Measurements from ENCODE around the gene YARS1.

Gene YARS1

DNA sequence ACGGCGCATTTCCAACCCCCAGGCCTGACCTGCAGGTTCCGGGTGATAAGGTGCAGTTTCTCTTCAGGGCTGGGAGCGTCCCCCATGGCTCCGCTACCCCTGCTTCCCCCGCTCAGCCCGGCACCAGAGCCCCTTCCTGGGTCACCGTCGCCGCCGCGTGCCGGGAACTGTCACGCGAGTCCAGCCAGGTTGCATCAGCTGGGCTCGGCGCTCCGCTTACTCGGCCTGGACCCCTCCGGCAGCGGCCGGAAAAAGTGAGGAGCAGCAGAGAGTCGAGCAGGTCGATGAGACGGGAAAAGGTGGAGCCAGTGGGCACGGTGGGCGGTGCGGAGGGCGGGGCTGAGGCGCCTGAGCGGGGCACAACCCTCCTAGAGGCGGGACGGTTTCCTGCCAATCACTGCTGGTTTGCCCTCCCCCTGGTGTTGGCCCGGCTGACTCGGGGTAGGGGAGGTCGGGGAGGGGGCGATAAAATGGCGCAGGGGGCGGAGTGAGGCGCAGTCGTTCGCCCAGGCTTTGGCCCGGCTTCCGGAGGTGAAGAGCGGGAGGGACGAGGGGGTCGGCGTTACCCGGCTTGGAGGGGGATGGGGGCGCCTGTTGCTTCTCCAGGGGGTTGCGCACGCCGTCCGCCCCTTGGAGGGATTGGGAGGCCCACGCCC, at the start of gene YARS1, which contains the start of gene S100PBP:
TSS of gene YARS1 (minus strand) at position 200 of the 656 bp plus-strand sequence. CDS start at position 86, 114 bp downstream.
TSS of gene S100PBP (plus strand) at position 495 of the 656 bp plus-strand sequence. CDS start 8,447 bp downstream, outside the sequence.
- DNase-seq (ENCODE audit: low spot score): peak; percentile 99

DNA sequence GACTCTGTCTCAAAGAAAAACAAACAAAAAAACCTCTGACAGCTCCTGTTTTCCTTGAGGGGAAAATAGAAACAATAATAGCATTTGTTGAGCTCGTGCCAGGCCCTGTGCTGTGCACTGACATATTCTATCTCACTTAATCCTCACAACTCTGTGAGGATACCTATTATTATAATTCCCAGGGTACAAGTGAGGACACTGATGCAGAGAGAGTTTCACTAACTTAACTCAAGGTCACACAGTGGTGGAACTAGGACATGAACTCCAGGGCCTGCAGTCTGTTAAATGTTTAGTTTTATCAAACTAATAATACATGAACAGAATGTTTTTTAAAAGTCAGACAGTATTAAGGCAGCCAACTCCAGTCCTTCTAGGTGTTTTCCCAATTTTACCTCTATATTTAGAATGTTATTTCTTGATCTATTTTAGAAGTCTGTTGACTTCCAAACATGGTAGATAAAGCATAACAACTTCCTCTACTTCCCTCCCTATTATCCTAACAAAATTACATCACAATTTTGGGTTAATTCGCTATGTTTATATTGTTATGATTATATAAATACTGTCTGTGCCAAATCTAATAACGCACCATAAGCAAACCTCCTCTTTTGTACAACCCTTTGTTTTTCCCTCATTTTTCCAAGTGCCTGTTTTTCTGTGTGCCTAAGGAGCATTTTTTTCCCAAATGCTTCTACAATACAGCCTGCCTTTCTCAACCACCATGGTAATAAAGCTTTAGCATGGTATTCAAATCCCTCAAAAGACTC, 48.7 kb upstream of the YARS1 start:
- DNase-seq (ENCODE audit: low spot score): no peak

DNA sequence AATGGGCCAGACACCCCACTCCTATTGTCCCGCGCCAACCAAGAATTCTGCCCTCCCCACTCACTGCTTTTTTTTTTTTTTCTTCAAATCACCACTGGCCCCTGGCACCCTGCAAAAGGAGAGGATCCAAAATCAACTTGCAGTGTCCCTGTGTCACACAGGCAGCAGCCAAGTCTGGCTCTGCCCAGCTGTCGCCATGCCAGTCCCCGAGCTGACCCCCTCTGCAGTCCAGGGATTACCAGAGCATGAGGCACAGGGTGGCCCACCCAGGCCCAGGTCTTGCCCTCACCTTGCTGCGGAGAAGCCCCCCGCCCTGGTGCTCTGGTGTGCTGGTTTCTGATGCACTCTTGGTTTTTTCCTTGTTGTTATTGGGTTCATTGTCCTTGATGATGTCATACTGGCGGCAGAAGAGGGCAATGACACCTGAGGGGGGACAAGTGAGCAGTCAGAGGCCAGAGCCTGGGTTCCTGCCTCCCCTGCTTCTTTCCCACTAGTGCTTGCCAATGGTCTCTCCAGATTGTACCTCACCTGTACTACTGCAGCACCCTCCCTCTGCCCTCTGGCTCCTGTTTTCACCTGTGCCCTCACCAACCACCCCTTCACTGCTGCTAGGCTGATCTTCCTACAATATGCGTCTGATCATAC, 47.3 kb upstream of the YARS1 start:
- DNase-seq (ENCODE audit: low spot score): no peak

GRCh38 chr1:32863881-32864245, 46.7 kb upstream of the YARS1 start:
- no peak for DNase-seq (ENCODE audit: low spot score)

DNA sequence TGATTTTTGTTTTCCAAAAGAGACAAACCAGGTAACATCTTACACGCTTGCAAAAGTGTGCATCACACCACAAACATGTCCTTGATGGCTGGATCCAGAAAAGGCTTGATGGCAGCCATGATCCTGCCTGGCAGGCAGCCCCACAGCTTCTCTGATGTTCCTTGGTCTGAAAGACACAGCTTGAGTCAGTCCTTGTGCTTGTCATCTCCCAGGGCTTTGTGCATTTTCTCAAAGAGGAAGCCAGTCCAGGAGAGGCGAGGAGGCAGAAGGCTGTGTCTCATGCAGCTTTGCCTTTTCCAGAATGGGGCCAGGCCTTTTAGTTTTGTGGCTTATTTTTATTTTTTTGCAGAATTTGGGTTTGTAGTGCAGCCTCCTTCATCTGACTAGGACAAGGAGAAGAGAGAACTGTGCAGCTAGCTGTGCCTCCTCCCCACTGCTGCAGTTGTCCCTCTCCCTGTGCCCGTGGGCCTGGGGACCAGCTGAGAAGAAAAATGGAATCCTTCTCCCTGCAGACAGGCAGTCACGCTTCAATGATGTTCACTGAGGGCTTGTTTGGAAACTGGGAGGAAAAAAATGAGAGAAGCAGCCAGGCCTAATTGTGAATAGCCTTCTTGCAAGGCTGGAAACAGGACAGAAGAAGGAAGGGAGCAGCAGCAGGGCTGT, 46.2 kb upstream of the YARS1 start:
- DNase-seq (ENCODE audit: low spot score): no peak

DNA sequence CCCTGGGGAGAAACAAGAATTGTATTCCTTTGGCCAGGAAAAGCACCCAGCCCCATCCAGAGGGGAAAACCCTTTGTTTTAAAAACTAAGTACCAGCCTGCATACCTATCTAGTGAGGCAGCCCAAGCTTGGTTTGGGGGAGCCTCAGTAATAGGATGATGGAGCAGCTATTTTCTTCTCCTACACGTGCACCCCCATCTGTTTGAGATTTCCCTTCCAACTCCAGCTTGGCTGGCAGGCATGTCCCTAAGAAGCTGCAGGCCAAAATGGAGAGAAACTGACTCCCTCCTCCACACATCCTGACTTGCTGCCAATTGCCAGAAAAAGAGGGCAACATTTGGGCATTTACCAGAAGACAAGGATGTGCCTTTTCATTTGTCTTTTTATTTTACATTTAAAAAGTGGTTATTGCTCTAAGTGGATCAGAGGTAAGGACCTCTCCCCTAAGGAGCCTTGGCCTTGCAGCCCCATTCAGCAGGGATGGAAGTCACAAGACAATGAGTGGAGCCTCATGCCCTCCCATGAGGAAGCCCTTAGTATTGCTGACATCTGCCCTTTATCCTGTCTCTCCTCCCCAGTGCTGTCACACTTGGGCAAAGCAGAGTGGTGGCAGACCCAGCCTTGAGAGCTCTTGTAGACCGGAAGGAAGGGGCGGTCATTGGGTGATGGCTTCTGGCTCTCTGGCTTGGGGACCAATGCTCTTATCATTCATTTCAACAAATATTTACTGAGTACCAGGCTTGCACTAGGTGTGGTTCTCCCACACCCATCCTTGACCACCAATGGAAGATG, 44.9 kb upstream of the YARS1 start:
- DNase-seq (ENCODE audit: low spot score): peak; percentile 48

DNA sequence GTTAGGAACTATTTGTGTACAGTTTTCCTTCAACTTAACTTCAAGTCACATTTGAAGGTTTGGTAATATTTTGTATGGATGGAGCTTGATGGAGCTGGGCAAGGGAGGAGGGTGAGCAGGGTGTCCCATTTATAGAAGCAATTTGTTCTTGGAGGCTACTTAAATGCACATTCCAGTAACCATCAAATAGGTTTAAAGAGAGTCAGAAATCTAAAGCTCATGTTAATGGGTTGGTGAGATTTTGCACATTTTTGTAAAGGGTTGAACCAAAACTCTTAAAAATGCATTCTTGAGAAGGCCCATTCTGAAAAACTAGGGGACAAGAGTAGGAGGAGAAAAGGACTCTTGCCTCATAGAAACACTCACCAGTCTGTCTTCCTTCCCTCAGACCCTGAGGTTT, 43.4 kb upstream of the YARS1 start:
- DNase-seq (ENCODE audit: low spot score): no peak

GRCh38 chr1:32859915-32860314, 42.8 kb upstream of the YARS1 start:
- DNase-seq (ENCODE audit: low spot score): no peak

- DNase-seq (ENCODE audit: low spot score): no peak
Measured at GRCh38 chr1:32858791-32859190, 41.6 kb upstream of the YARS1 start.

DNA sequence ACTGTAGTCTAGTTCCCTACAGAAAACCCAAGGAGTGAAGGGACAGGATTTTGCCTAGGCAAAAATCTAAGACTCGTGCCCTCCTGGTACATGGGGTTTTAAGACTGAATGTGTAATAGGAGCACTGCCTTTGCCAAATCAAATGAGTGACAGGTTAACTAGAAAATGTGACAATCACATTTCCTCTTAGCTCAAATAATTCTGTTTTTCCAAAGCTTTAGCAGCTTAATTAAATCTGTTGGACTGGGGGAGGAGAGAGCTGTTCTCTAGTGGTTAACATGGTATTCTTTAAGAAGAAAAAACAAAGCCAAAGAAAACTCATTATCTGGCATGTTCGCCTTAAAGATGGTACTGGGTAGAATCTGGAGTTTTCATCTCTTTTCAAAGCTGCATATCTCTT, 41.0 kb upstream of the YARS1 start:
- no peak for DNase-seq (ENCODE audit: low spot score)

- DNase-seq (ENCODE audit: low spot score): no peak
Measured at GRCh38 chr1:32855861-32856617, 38.9 kb upstream of the YARS1 start.

DNA sequence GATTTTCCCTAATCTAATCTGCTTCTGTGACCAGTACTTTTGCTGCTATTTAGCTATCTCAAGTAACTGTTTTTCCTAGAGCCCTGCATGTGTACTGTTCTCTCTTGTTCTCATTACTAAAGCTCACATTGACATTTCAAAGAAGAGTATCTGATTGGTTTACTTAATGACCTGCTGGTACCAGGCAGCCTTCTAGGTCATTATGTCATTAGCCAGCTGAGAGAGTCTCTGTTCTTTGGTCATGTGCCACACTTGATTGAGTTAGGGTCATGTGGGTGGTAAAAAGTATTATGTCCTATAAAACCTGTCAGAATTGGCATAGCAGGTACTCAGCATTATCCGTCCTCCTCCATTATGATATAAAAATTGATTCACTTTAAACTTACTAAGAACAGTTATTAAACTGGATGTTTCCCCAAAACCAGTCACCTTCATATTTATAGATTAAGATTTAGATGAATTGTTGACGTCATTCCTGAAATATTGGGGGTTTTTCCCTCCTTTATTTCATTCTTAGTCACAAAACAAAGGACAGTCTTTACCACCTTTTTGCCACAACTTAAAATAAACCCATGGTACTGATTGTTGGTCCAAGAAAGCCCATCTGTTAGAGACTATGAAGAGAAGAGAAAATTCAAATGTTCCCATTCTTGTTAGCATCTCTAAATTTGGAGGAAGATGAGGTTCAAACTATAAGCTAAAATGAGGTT, 31.4 kb upstream of the YARS1 start:
- DNase-seq (ENCODE audit: low spot score): no peak

- DNase-seq (ENCODE audit: low spot score): no peak
Measured at GRCh38 chr1:32831878-32832277, 14.7 kb upstream of the YARS1 start.

GRCh38 chr1:32830092-32830852, 13.1 kb upstream of the YARS1 start:
- no peak for DNase-seq (ENCODE audit: low spot score)

DNA sequence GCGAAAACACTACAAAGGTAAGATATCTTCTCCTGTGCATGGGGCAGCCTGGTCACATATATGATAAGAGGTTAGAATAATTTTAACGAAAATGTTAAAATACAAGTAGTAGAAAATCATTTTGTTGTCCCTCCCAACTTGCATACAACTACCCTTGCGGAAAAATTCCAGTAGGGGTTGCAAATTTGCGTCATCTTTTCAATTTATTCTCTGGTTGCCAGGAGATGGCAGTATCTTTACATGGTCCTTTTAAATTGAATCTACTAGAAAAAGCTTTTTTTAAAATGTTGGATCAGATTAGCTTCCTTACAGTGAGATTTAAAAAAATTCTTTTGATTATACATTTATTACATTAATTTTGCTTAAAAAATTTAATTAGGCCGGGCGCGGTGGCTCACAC, 11.2 kb upstream of the YARS1 start:
- DNase-seq (ENCODE audit: low spot score): no peak

- no peak for DNase-seq (ENCODE audit: low spot score)
Measured at GRCh38 chr1:32825181-32825580, 8.0 kb upstream of the YARS1 start.

DNA sequence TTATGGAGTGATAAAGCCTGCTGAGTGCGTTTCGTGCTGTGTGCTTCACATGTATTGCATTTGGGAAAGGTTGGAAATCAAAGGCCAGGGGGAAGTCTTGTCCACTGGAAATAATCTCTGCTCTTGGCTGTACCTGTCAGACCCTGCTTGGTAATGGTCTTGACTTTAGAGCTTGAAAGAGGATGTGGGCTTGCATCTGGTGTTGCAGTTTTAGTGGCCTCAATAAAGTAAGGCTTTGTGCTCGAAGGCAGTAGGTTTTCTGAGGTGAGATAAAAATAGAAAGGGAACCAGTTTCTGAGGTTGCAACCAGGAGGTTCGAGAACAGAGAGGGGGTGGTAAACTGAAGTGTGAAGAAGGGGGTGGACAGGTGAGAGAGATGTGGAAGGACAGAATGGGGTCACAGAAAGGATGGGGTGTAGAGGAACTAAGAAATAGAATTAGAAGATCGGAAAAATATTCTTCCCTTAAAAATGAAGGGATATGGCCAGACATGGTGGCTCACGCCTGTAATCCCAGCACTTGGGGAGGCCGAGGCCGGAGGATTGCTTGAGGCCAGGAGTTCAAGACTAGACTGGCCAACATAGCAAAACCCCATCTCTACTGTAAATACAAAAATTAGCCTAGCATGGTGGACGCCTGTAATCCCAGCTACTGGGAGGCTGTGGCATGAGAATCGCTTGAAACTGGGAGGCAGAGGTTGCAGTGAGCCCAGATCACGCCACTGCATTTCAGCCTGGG, 1.8 kb upstream of the YARS1 start:
- DNase-seq (ENCODE audit: low spot score): no peak

GRCh38 chr1:32817815-32818786, 943 bp upstream of the YARS1 start:
- peak; percentile 80 for DNase-seq (ENCODE audit: low spot score)

All from GM03348 (cell line).